H1 (cell line): ENCODE results near the gene MYLIP.

Experiments
- CHD2 ChIP-seq: IDR thresholded peaks from 2 replicates; pipeline ENCODE4 v1.6.1; 2012; ENCODE audit warnings: low read length, improper control_type of control experiment
- CREB1 ChIP-seq: IDR thresholded peaks from 2 replicates; pipeline ENCODE4 v1.6.1; 2012; ENCODE audit warnings: inconsistent platforms
- CTCF ChIP-seq, 3 experiments: IDR thresholded peaks; 1 replicate in 2 of 3; 2 replicates in 1 of 3; pipeline versions ENCODE4 v1.5.1 to v1.6.1; 2011; ENCODE audit warnings: low read length in 3 of 3, mild to moderate bottlenecking in 3 of 3, inconsistent platforms in 2 of 3, low read depth in 1 of 3, moderate library complexity in 1 of 3; ENCODE audit not compliant: insufficient read depth in 1 of 3; ENCODE audit errors: control extremely low read depth in 1 of 3
- EGR1 ChIP-seq: IDR thresholded peaks from 2 replicates; pipeline ENCODE4 v1.6.1; 2011; ENCODE audit warnings: low read depth, low read length, borderline replicate concordance
- EP300 ChIP-seq, 2 experiments: IDR thresholded peaks; 1 replicate in 1 of 2; 2 replicates in 1 of 2; pipeline ENCODE4 v1.6.1; 2011 to 2012; ENCODE audit warnings: low read depth in 2 of 2, low read length in 2 of 2, mild to moderate bottlenecking in 2 of 2, borderline replicate concordance in 1 of 2, inconsistent platforms in 1 of 2, moderate library complexity in 1 of 2
- POLR2A ChIP-seq, 2 experiments: IDR thresholded peaks; 1 replicate in 1 of 2; 2 replicates in 1 of 2; pipeline ENCODE4 v1.6.1; 2011; ENCODE audit warnings: low read depth in 2 of 2, low read length in 2 of 2, mild to moderate bottlenecking in 2 of 2; ENCODE audit errors: control extremely low read depth in 1 of 2
- POLR2AphosphoS5 ChIP-seq: IDR thresholded peaks from 2 replicates; pipeline ENCODE4 v1.6.1; 2011; ENCODE audit warnings: low read depth, low read length
- RFX5 ChIP-seq: IDR thresholded peaks from 2 replicates; pipeline ENCODE4 v1.6.1; 2011; ENCODE audit warnings: low read depth, low read length, improper control_type of control experiment, borderline replicate concordance
- TF ChIP-seq, protein P1 (sequence below): IDR thresholded peaks from 2 replicates; pipeline ENCODE4 v1.6.1; 2011; ENCODE audit warnings: low read length, improper control_type of control experiment

GRCh38 chr6:16157909-16158308 is 29.0 kb downstream of the MYLIP start:
- no peak for TF ChIP-seq CHD2
- TF ChIP-seq EP300 (IDR thresholded peaks at IDR 0.05; ENCODE audit: borderline replicate concordance in 1 of 2, low read depth in 2 of 2, low read length in 2 of 2): no peak
- TF ChIP-seq CREB1: no peak
- no peak for TF ChIP-seq RFX5
- no peak for TF ChIP-seq CTCF (IDR thresholded peaks at IDR 0.05; ENCODE audit: control extremely low read depth in 1 of 3, insufficient read depth in 1 of 3, low read depth in 1 of 3, low read length in 3 of 3)
- no peak for TF ChIP-seq POLR2AphosphoS5
- TF ChIP-seq, protein P1, sequence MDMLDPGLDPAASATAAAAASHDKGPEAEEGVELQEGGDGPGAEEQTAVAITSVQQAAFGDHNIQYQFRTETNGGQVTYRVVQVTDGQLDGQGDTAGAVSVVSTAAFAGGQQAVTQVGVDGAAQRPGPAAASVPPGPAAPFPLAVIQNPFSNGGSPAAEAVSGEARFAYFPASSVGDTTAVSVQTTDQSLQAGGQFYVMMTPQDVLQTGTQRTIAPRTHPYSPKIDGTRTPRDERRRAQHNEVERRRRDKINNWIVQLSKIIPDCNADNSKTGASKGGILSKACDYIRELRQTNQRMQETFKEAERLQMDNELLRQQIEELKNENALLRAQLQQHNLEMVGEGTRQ: no peak
- TF ChIP-seq POLR2A (IDR thresholded peaks at IDR 0.05; ENCODE audit: control extremely low read depth in 1 of 2, low read depth in 2 of 2, low read length in 2 of 2): no peak
- no peak for TF ChIP-seq EGR1
